IMR-90 (cell line): ENCODE data around the gene XYLB. TPM values are rescaled to one million over a fixed set of nuclear protein-coding genes. Genes with fewer than 3 reads are reported as not detected.

Source experiments
- ATAC-seq: fragments of 200-7000 bp; cut with Tn5 transposase; 2 replicates; pipeline ENCODE4 v1.9.1; 2020; ENCODE audit warnings: low read depth, mild to moderate bottlenecking, moderate library complexity
- BruUV-seq: library from RNA; stranded (reverse); fragments of 400-500 nt; replicated peaks from 2 replicates; lab custom pipeline; 2021; lab: Mats Ljungman, UMichigan
- CTCF ChIA-PET: fragments of 300-600 bp; formaldehyde crosslinking; extraction: SDS; loops from one replicate; lab custom pipeline; 2021; ENCODE audit warnings: antibody characterized with exemption; lab: Yijun Ruan, JAX
- POLR2A ChIA-PET: fragments of 300-600 bp; sonication (Branson Sonifier 250); formaldehyde crosslinking; loops from one replicate; lab custom pipeline; 2022; ENCODE audit warnings: antibody characterized with exemption; ENCODE audit not compliant: unreplicated experiment; lab: Charles Lee
- DNase-seq: peaks from one replicate; pipeline ENCODE4 v3.0.0; 2013
- H2AFZ ChIP-seq: replicated peaks from 2 replicates; pipeline ENCODE3; 2013; ENCODE audit warnings: low read length, mild to moderate bottlenecking; ENCODE audit not compliant: poor library complexity
- H2AK5ac ChIP-seq: 2 replicates; pipeline ENCODE4 v1.6.1; 2013; ENCODE audit warnings: low read depth, low read length, inconsistent platforms
- H2AK9ac ChIP-seq: replicated peaks from 2 replicates; pipeline ENCODE3; 2013; ENCODE audit warnings: mild to moderate bottlenecking, low read depth, low read length, moderate library complexity; ENCODE audit not compliant: poor library complexity
- H2BK120ac ChIP-seq: 2 replicates; pipeline ENCODE4 v1.6.1; 2013; ENCODE audit warnings: low read depth, low read length, inconsistent platforms
- H2BK15ac ChIP-seq: 3 replicates; pipeline ENCODE4 v1.6.1; 2013; ENCODE audit warnings: low read depth, low read length, inconsistent platforms
- H2BK20ac ChIP-seq: 2 replicates; pipeline ENCODE4 v1.6.1; 2013; ENCODE audit warnings: low read depth, mild to moderate bottlenecking, inconsistent platforms, low read length, moderate library complexity
- H2BK5ac ChIP-seq: 2 replicates; pipeline ENCODE4 v1.6.1; 2013; ENCODE audit warnings: mild to moderate bottlenecking, low read depth, low read length, inconsistent platforms; ENCODE audit not compliant: poor library complexity, severe bottlenecking
- H3K14ac ChIP-seq: replicated peaks from 2 replicates; pipeline ENCODE4 v1.6.1; 2013; ENCODE audit warnings: low read depth, low read length, inconsistent platforms
- H3K18ac ChIP-seq: 2 replicates; pipeline ENCODE4 v1.6.1; 2013; ENCODE audit warnings: low read depth, low read length, control low read depth
- H3K23ac ChIP-seq: 2 replicates; pipeline ENCODE4 v1.6.1; 2013; ENCODE audit warnings: low read depth, low read length, inconsistent platforms
- H3K27ac ChIP-seq: 2 replicates; pipeline ENCODE4 v1.5.1; 2013; ENCODE audit warnings: mild to moderate bottlenecking, control low read depth, low read length; ENCODE audit not compliant: insufficient read depth
- H3K27me3 ChIP-seq: 2 replicates; pipeline ENCODE4 v1.6.1; 2013; ENCODE audit warnings: low read length; ENCODE audit not compliant: control insufficient read depth, insufficient read depth
- H3K36me3 ChIP-seq: 2 replicates; pipeline ENCODE4 v1.6.1; 2013; ENCODE audit warnings: low read length, mixed read lengths; ENCODE audit not compliant: control insufficient read depth, insufficient read depth
- H3K4ac ChIP-seq: 2 replicates; pipeline ENCODE4 v1.6.1; 2013; ENCODE audit warnings: low read depth, low read length, inconsistent platforms
- H3K4me1 ChIP-seq: 2 replicates; pipeline ENCODE4 v1.6.1; 2013; ENCODE audit warnings: low read length, mixed read lengths; ENCODE audit not compliant: control insufficient read depth, insufficient read depth
- H3K4me2 ChIP-seq: 2 replicates; pipeline ENCODE4 v1.6.1; 2013; ENCODE audit warnings: low read depth, mild to moderate bottlenecking, control low read depth, low read length, moderate library complexity
- H3K4me3 ChIP-seq: 2 replicates; pipeline ENCODE4 v1.5.1; 2013; ENCODE audit warnings: low read depth, mild to moderate bottlenecking, control low read depth, low read length, moderate library complexity; ENCODE audit not compliant: insufficient read depth
- H3K56ac ChIP-seq: 2 replicates; pipeline ENCODE4 v1.6.1; 2013; ENCODE audit warnings: low read length, inconsistent platforms; ENCODE audit not compliant: insufficient read depth; ENCODE audit errors: extremely low read depth
- H3K79me1 ChIP-seq, 2 experiments: 2 replicates each; pipeline ENCODE4 v1.6.1; 2013; ENCODE audit warnings: low read length in 2 of 2, inconsistent platforms in 1 of 2, low read depth in 1 of 2
- H3K9ac ChIP-seq: 2 replicates; pipeline ENCODE4 v1.6.1; 2013; ENCODE audit warnings: low read depth, low read length, control low read depth
- H3K9me1 ChIP-seq: 2 replicates; pipeline ENCODE4 v1.6.1; 2013; ENCODE audit warnings: low read length, inconsistent platforms; ENCODE audit not compliant: insufficient read depth
- H3K9me3 ChIP-seq: 2 replicates; pipeline ENCODE4 v1.6.1; 2013; ENCODE audit warnings: low read length; ENCODE audit not compliant: control insufficient read depth, insufficient read depth
- H4K20me1 ChIP-seq: 2 replicates; pipeline ENCODE4 v1.6.1; 2013; ENCODE audit warnings: low read length, inconsistent platforms; ENCODE audit not compliant: insufficient read depth
- H4K5ac ChIP-seq: 2 replicates; pipeline ENCODE4 v1.6.1; 2013; ENCODE audit warnings: mild to moderate bottlenecking, low read depth, low read length, control low read depth
- H4K8ac ChIP-seq, 2 experiments: 2 replicates each; pipeline ENCODE4 v1.6.1; 2013; ENCODE audit warnings: low read depth in 2 of 2, low read length in 2 of 2, control low read depth in 1 of 2, inconsistent platforms in 1 of 2
- H4K91ac ChIP-seq: 2 replicates; pipeline ENCODE4 v1.6.1; 2013; ENCODE audit warnings: low read depth, low read length, inconsistent platforms; ENCODE audit not compliant: insufficient read depth
- BHLHE40 ChIP-seq: fragments of 150-350 bp; IDR thresholded peaks from 2 replicates; pipeline ENCODE4 v1.6.1; 2016; ENCODE audit warnings: mild to moderate bottlenecking, low read depth, low read length
- CEBPB ChIP-seq: IDR thresholded peaks from 2 replicates; pipeline ENCODE4 v1.6.1; 2012; ENCODE audit warnings: low read depth, low read length, improper control_type of control experiment
- CHD1 ChIP-seq: IDR thresholded peaks from 2 replicates; pipeline ENCODE4 v1.6.1; 2012; ENCODE audit warnings: low read depth, low read length, improper control_type of control experiment
- FOS ChIP-seq: fragments of 150-350 bp; IDR thresholded peaks from 2 replicates; pipeline ENCODE4 v1.6.1; 2016; ENCODE audit warnings: low read depth, low read length
- MAFK ChIP-seq: IDR thresholded peaks from 2 replicates; pipeline ENCODE4 v1.6.1; 2012; ENCODE audit warnings: low read depth, low read length, improper control_type of control experiment
- MAZ ChIP-seq: IDR thresholded peaks from 2 replicates; pipeline ENCODE4 v1.6.1; 2012; ENCODE audit warnings: low read depth, mild to moderate bottlenecking, low read length, improper control_type of control experiment, moderate library complexity, borderline replicate concordance
- MXI1 ChIP-seq: IDR thresholded peaks from 2 replicates; pipeline ENCODE4 v1.6.1; 2012; ENCODE audit warnings: low read depth, mild to moderate bottlenecking, low read length, moderate library complexity, borderline replicate concordance
- NFE2L2 ChIP-seq: fragments of 150-350 bp; IDR thresholded peaks from 2 replicates; pipeline ENCODE4 v1.6.1; 2016; ENCODE audit warnings: low read depth, mild to moderate bottlenecking, low read length
- POLR2A ChIP-seq: IDR thresholded peaks from 2 replicates; pipeline ENCODE4 v1.6.1; 2012; ENCODE audit warnings: mild to moderate bottlenecking, low read depth, low read length
- RAD21 ChIP-seq: IDR thresholded peaks from 2 replicates; pipeline ENCODE4 v1.6.1; 2012; ENCODE audit warnings: low read length, improper control_type of control experiment
- RCOR1 ChIP-seq: IDR thresholded peaks from 2 replicates; pipeline ENCODE4 v1.6.1; 2012; ENCODE audit warnings: mild to moderate bottlenecking, low read length, improper control_type of control experiment; ENCODE audit not compliant: insufficient replicate concordance
- RFX5 ChIP-seq: IDR thresholded peaks from 2 replicates; pipeline ENCODE4 v1.8.0; 2012; ENCODE audit warnings: low read depth, mild to moderate bottlenecking, low read length, moderate library complexity
- SMC3 ChIP-seq: fragments of 150-350 bp; IDR thresholded peaks from 2 replicates; pipeline ENCODE4 v1.6.1; 2016; ENCODE audit warnings: low read depth, mild to moderate bottlenecking, antibody characterized with exemption, low read length, moderate library complexity
- WGBS, 2 experiments: methylation state at CpG; one replicate each; pipeline versions ENCODE4 v1.1.5 to v1.1.7; 2013; ENCODE audit warnings: missing lambda C conversion rate in 2 of 2; ENCODE audit not compliant: insufficient read length in 1 of 2; ENCODE audit errors: extremely low coverage in 2 of 2; 5-methylcytosine and 5-hydroxymethylcytosine counted together
- dilution Hi-C: fragments of 300-500 bp; cut with HindIII; formaldehyde crosslinking; loops from one replicate; pipeline ENCODE4 v1.14.3; 2018; ENCODE audit warnings: low sequenced_read_pairs; ENCODE audit not compliant: unreplicated experiment
- in situ Hi-C: fragments of 300-500 bp; cut with MboI; formaldehyde crosslinking; loops from 3 replicates; pipeline ENCODE4 v1.14.3; 2019; ENCODE audit warnings: low sequenced_read_pairs, inconsistent platforms, mixed read lengths
- intact Hi-C: fragments of 100-400 bp; cut with micrococcal nuclease; formaldehyde crosslinking; loops from 2 replicates; pipeline ENCODE4 v1.10.0; 2022
- polyA plus RNA-seq, 3 experiments: library from polyadenylated mRNA; depleted of rRNA; stranded (reverse); fragments of >200 nt; gene quantifications; 2 replicates each; pipeline ENCODE4 v1.2.3, GENCODE V29; 2012; ENCODE audit warnings: low replicate concordance in 1 of 3
- total RNA-seq: library from RNA; depleted of rRNA; stranded (reverse); fragments of >200 nt; gene quantifications from 2 replicates; pipeline ENCODE4 v1.2.3, GENCODE V29; 2012
- TF ChIP-seq, protein P1 (sequence below): conservative IDR thresholded peaks from 2 replicates; pipeline ENCODE4 v1.5.1; 2012; ENCODE audit warnings: mild to moderate bottlenecking, low read depth, low read length, improper control_type of control experiment
- TF ChIP-seq, protein P2 (sequence below): fragments of 150-350 bp; IDR thresholded peaks from 2 replicates; pipeline ENCODE4 v1.6.1; 2017; ENCODE audit warnings: mild to moderate bottlenecking, antibody characterized with exemption, low read length, low read depth
- TF ChIP-seq, protein P3 (sequence below): fragments of 150-350 bp; IDR thresholded peaks from 2 replicates; pipeline ENCODE4 v1.6.1; 2016; ENCODE audit warnings: low read depth, mild to moderate bottlenecking, low read length, moderate library complexity, borderline replicate concordance

XYLB gene
- total and polyA plus RNA-seq, 2 of the 4 experiments (the other 2 are of a cell fraction), result 3.0 to 3.4 TPM

DNA sequence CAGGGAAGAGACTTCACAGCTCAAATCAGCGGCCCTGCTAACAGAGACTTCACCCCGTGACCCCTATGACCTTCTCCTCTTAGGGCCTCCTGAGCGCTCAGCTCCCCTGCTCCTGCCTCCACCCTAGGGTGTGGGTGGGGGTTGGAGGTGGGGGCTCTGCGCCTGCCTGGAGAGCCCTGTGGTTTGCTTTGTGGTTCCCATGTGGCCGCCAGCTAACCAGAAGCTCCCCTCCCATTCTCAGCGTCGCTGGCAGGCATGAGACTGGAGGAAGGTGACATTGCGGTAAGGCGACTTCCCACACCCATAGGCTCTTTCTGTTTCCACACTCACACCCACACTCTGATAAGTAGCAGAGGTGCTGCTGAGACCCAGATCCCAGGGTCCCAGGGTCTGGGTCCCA is 27.6 kb downstream of the XYLB start:
- H3K23ac ChIP-seq, result no peak overlapping the region
- H3K4me1 ChIP-seq, result no peaks in the 10 kb centered on the region
- TF ChIP-seq, protein P1, sequence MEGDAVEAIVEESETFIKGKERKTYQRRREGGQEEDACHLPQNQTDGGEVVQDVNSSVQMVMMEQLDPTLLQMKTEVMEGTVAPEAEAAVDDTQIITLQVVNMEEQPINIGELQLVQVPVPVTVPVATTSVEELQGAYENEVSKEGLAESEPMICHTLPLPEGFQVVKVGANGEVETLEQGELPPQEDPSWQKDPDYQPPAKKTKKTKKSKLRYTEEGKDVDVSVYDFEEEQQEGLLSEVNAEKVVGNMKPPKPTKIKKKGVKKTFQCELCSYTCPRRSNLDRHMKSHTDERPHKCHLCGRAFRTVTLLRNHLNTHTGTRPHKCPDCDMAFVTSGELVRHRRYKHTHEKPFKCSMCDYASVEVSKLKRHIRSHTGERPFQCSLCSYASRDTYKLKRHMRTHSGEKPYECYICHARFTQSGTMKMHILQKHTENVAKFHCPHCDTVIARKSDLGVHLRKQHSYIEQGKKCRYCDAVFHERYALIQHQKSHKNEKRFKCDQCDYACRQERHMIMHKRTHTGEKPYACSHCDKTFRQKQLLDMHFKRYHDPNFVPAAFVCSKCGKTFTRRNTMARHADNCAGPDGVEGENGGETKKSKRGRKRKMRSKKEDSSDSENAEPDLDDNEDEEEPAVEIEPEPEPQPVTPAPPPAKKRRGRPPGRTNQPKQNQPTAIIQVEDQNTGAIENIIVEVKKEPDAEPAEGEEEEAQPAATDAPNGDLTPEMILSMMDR, result no peak
- TF ChIP-seq MXI1 (no peak), NFE2L2 (no peak), MAZ (no peak), SMC3 (no peak), CEBPB (no peak), FOS (no peak), RCOR1 (no peak), MAFK (no peak), RFX5 (no peak), RAD21 (no peak), BHLHE40 (no peak), CHD1 (no peak), POLR2A (no peak)
- TF ChIP-seq, protein P2, sequence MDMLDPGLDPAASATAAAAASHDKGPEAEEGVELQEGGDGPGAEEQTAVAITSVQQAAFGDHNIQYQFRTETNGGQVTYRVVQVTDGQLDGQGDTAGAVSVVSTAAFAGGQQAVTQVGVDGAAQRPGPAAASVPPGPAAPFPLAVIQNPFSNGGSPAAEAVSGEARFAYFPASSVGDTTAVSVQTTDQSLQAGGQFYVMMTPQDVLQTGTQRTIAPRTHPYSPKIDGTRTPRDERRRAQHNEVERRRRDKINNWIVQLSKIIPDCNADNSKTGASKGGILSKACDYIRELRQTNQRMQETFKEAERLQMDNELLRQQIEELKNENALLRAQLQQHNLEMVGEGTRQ, result no peak
- TF ChIP-seq, protein P3, sequence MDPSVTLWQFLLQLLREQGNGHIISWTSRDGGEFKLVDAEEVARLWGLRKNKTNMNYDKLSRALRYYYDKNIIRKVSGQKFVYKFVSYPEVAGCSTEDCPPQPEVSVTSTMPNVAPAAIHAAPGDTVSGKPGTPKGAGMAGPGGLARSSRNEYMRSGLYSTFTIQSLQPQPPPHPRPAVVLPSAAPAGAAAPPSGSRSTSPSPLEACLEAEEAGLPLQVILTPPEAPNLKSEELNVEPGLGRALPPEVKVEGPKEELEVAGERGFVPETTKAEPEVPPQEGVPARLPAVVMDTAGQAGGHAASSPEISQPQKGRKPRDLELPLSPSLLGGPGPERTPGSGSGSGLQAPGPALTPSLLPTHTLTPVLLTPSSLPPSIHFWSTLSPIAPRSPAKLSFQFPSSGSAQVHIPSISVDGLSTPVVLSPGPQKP, result no peak
- H2BK15ac ChIP-seq, result no peak overlapping the region
- H2AK5ac ChIP-seq, result no peak overlapping the region
- no peak overlapping the region for H3K9ac ChIP-seq
- peaks cover 9% of the 10 kb centered on the region; the same call in 1 of the 2 replicates for H3K9me1 ChIP-seq
- CTCF ChIA-PET, result interaction anchor here (1.0 kb wide), 1 partner anchor 28 kb away, joined by 3 read pairs; the partner anchor contains the start of gene XYLB
- WGBS, 2 experiments, result no CpG with 5 or more reads among the region's 9 CpGs
- H3K79me1 ChIP-seq, result no peaks in the 10 kb centered on the region
- H3K4ac ChIP-seq, result no peak overlapping the region
- DNase-seq, result no peak
- H3K9me3 ChIP-seq, result no peaks in the 10 kb centered on the region
- H3K36me3 ChIP-seq, result peaks cover 7% of the 10 kb centered on the region
- no peak overlapping the region for H3K27ac ChIP-seq
- intact Hi-C loops (no loop called here), dilution Hi-C loops (loop anchor here (25.0 kb wide), 1 partner anchor 113 kb away; the partner anchor contains the start of gene EXOG), in situ Hi-C loops (no loop called here)
- H3K4me2 ChIP-seq, result no peak overlapping the region
- H2BK120ac ChIP-seq, result no peak overlapping the region
- no peak overlapping the region for H2AK9ac ChIP-seq
- no peak overlapping the region for H2BK5ac ChIP-seq
- H2BK20ac ChIP-seq, result no peak overlapping the region
- no peak for ATAC-seq
- H4K91ac ChIP-seq, result no peak overlapping the region
- H3K56ac ChIP-seq, result no peak overlapping the region
- no peak overlapping the region for H2AFZ ChIP-seq
- no peak overlapping the region for H3K14ac ChIP-seq
- no peak overlapping the region for H3K18ac ChIP-seq
- no peaks in the 10 kb centered on the region for H4K20me1 ChIP-seq
- no peaks in the 10 kb centered on the region for H3K27me3 ChIP-seq
- H4K5ac ChIP-seq, result no peak overlapping the region
- BruUV-seq, result no TSS peak
- POLR2A ChIA-PET, result no interaction called here
- H4K8ac ChIP-seq, result no peak overlapping the region
- H3K4me3 ChIP-seq, result no peak overlapping the region
